MM.1S (cell line): Measurements from ENCODE around the gene TCF12.

Experiments
- EZH2 ChIP-seq: fragments of 300-600 bp; sonication (generic); optimal IDR thresholded peaks from 2 replicates; pipeline ENCODE3; 2017; ENCODE audit warnings: low read depth, mild to moderate bottlenecking, antibody characterized with exemption, low read length, mixed read lengths
- TF ChIP-seq, protein P1 (sequence below): fragments of 300-600 bp; sonication (generic); IDR thresholded peaks from 2 replicates; pipeline ENCODE4 v1.5.1; 2016; ENCODE audit warnings: antibody characterized with exemption, low read length, mixed read lengths

DNA sequence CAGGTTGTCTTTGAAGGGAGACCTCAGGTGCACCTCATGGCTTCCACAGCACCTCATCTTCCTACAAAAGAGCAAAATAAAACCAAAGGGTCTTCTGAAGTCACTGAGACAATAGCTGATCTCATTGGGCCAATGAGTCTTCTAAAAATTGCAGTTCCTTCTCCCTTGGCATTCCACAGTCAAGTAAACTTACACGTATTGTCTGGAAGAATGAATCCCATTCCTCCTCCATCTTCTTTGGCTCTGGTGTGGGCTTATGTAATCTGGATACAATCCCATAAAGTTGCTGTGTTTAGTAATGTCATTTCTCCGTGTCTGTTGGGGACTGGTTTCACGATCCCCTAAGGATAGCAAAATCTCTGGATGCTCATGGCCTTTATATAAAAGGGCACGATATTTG, 372.4 kb downstream of the TCF12 start:
- TF ChIP-seq, protein P1, sequence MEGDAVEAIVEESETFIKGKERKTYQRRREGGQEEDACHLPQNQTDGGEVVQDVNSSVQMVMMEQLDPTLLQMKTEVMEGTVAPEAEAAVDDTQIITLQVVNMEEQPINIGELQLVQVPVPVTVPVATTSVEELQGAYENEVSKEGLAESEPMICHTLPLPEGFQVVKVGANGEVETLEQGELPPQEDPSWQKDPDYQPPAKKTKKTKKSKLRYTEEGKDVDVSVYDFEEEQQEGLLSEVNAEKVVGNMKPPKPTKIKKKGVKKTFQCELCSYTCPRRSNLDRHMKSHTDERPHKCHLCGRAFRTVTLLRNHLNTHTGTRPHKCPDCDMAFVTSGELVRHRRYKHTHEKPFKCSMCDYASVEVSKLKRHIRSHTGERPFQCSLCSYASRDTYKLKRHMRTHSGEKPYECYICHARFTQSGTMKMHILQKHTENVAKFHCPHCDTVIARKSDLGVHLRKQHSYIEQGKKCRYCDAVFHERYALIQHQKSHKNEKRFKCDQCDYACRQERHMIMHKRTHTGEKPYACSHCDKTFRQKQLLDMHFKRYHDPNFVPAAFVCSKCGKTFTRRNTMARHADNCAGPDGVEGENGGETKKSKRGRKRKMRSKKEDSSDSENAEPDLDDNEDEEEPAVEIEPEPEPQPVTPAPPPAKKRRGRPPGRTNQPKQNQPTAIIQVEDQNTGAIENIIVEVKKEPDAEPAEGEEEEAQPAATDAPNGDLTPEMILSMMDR = no peak
- TF ChIP-seq EZH2 = no peak
